Omental fat pad (tissue), 4 donors: ENCODE measurements around the gene PGM1. TPM values are rescaled to one million over a fixed set of nuclear protein-coding genes. Genes with fewer than 3 reads are reported as not detected.

Source experiments
- ATAC-seq: fragments of 150-250 bp; one replicate; pipeline ENCODE4 v1.9.1; 2016; ENCODE audit warnings: mild to moderate bottlenecking, moderate library complexity; ENCODE audit not compliant: low FRiP score
- DNase-seq: peaks from one replicate; pipeline ENCODE4 v3.0.0-alpha.2; 2019; ENCODE audit warnings: low spot score
- total RNA-seq, 4 donors: library from RNA; depleted of rRNA; stranded (reverse); fragments of >200 nt; gene quantifications; one replicate each; pipeline ENCODE4 v1.1.0, GENCODE V29; 2016
- TF ChIP-seq, protein P1 (sequence below), 3 donors: fragments of 450-650 bp; IDR thresholded peaks; one replicate each; pipeline ENCODE4 v1.5.1; 2016 to 2017; ENCODE audit warnings: antibody characterized with exemption in 3 of 3, mild to moderate bottlenecking in 3 of 3, moderate library complexity in 2 of 3

PGM1 gene
- total RNA-seq, 4 donors from 2014 or later = 71.2 to 312 (median 162) TPM

- ATAC-seq = peak; percentile 17
- TF ChIP-seq, protein P1, sequence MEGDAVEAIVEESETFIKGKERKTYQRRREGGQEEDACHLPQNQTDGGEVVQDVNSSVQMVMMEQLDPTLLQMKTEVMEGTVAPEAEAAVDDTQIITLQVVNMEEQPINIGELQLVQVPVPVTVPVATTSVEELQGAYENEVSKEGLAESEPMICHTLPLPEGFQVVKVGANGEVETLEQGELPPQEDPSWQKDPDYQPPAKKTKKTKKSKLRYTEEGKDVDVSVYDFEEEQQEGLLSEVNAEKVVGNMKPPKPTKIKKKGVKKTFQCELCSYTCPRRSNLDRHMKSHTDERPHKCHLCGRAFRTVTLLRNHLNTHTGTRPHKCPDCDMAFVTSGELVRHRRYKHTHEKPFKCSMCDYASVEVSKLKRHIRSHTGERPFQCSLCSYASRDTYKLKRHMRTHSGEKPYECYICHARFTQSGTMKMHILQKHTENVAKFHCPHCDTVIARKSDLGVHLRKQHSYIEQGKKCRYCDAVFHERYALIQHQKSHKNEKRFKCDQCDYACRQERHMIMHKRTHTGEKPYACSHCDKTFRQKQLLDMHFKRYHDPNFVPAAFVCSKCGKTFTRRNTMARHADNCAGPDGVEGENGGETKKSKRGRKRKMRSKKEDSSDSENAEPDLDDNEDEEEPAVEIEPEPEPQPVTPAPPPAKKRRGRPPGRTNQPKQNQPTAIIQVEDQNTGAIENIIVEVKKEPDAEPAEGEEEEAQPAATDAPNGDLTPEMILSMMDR (IDR thresholded peaks at IDR 0.05) = no peak
- DNase-seq = no peak
These were observed 50.3 kb downstream of the PGM1 start for GRCh38 chr1:63643517-63643916.

- TF ChIP-seq, protein P1 (IDR thresholded peaks at IDR 0.05) = no peak
- DNase-seq (no peak), ATAC-seq (peak; percentile 20)
These were observed 50.7 kb downstream of the PGM1 start for GRCh38 chr1:63643926-63644325.

DNA sequence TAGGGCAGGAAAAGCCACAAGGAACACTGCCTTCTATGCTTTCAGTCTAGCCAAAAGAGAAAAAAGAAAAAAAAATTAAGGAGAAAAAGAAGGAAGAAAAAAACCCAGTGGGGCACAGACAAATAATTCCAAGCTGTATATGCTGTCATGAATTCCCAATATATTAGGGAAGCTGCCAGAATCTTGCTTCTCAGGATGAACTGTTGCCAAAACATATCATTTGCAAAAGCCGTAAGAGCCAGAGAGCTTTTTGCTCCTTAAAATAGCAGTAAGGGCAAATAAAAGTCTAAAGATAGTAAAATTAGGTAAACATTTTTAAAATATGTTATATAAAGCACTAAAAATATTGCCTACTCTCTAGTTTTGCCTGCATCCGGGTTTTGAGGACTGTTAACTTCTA lies 52.1 kb downstream of the PGM1 start:
- ATAC-seq (no peak), DNase-seq (no peak)
- TF ChIP-seq, protein P1 (IDR thresholded peaks at IDR 0.05) = no peak

- TF ChIP-seq, protein P1 (IDR thresholded peaks at IDR 0.05) = no peak
- no peak for ATAC-seq
- DNase-seq = no peak
These were observed 55.5 kb downstream of the PGM1 start for GRCh38 chr1:63648689-63649088.

DNA sequence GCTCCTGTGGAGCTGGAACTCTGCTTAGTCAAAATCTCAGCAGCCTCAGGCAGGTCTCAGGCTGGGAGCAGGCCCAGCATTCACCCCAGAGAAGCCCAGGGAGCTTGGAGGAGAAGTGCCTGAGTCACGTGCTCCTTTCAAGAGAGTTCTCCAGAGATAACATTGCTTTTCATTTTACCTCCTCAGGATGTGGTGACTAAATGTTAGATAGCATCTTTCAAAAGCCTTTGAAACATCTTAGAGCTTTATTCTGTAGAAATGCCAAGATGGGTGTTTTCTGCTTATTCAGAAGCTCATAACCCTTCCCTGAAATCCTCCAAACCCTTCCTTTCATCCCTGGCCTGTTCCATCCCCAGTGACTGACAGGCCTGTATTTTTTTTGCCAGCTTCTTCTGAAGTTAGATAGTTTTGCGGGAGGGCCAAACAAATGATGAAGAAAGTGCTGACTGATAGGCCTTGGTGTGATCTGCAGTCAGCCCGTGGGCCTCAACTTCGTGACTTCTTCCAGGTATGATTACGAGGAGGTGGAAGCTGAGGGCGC lies 58.0 kb downstream of the PGM1 start:
- DNase-seq (no peak), ATAC-seq (peak; percentile 84)
- TF ChIP-seq, protein P1 (IDR thresholded peaks at IDR 0.05) = no peak

DNA sequence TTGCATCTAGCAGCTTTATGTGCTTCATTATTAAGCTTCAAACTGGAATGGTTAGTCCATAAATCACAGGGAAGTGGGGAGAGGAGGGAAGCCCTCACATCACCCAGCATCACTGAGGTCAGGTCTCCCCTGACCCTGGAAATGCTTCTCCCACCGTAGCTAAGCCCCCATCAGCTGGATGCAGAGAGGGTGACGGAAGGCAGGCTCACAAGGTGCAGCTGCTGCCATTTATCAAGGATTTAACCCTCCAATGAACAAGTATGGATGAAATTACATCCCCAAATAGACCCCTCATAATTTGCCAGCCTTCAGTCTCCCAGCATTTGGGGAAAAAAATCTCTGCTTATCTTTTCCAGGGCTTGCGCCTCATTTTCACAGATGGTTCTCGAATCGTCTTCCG lies 60.8 kb downstream of the PGM1 start:
- ATAC-seq (no peak), DNase-seq (no peak)
- TF ChIP-seq, protein P1 (IDR thresholded peaks at IDR 0.05) = no peak

- TF ChIP-seq, protein P1 (IDR thresholded peaks at IDR 0.05) = no peak
- DNase-seq (no peak), ATAC-seq (no peak)
These were observed 66.2 kb downstream of the PGM1 start for GRCh38 chr1:63659448-63659847.
